DMS114 treated with DMSO at 0.1 percent for 48 hours (cell line): Measurements from ENCODE around the gene MED14.

ENCODE experiments used
- DNase-seq: peaks from one replicate; lab custom pipeline; 2025; ENCODE audit not compliant: unreplicated experiment; lab: John Stamatoyannopoulos, UW

The MED14 gene

DNA sequence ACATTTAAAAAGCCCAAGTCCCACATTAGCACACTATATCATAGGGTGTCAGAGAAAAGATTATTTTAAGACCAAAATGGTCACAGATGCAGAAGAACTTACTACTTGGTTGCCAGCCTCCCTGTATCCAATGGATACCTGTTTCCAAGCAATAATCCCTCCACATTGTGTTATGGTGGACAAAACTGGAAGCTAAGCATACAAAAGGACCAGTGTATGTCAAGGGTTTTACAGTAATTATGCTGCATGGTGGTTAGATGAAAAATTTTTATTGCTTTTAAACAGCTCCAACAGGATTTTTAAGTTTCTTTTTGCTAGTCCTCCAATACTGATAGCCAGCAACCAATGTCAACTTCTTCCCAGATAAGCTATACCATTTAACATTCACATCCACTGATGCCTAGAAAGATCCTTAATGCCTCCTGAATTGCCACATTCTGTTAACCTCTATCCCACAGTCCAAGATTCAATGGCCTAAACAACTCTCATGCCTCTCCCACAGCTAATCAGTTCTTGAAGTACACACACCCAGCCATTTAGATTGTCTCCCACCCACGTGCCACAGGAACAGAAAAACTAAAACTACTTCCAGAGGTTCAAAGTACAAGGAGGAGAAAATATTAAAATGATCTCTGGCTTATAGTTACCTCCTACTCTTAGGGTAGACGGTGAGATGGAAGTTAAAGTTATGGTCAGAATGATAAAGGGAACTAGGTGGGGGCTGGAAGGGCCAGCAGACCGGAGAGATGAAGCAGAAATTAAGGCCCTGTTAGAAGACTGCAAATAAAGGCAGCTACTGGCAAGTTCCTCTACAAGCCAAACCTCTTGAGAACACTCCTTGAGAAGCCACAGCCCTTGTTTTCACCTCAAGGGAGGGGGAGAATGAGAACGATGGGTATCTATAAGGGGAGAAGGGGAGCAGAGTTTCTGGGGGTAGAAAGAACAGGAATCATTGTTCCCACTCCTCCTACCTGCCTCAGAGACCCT lies 5.5 kb downstream of the MED14 start:
- no peak for DNase-seq

DNA sequence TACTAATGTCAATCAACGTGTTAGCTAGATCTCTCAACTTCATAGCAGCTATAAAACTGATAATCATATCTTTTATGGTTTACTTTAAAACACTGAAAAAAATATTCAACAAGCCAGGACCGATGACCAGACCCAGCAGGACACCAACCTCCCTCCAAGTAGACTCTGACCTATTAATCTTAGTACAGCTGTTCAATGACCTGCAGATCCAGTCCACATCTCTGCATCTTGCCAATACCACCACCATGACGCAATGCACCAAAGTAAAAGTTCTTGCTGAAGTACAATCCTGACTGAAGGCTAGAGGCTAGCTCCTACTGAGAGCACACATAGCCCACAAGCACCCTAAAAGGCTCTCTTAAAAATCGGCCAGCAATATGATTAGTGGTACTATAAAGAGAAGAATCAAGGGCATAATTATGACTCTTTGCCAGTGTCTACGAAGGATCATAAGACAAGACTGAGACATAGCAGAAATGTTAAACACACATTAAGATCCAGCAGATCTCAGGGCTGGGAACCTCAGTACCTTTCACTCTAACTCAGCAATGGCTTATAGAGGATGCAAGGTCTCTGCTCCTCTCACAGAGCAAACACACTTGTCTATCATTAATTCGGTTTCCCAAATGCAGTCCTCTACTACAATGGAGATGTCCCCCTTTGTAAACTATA lies 7.6 kb downstream of the MED14 start:
- no peak for DNase-seq

- no peak for DNase-seq
These were observed 8.2 kb downstream of the MED14 start for GRCh38 chrX:40727093-40727492.

- DNase-seq: no peak
These were observed 12.4 kb downstream of the MED14 start for GRCh38 chrX:40722930-40723329.

- DNase-seq: no peak
These were observed 13.7 kb downstream of the MED14 start for GRCh38 chrX:40721489-40722106.

DNA sequence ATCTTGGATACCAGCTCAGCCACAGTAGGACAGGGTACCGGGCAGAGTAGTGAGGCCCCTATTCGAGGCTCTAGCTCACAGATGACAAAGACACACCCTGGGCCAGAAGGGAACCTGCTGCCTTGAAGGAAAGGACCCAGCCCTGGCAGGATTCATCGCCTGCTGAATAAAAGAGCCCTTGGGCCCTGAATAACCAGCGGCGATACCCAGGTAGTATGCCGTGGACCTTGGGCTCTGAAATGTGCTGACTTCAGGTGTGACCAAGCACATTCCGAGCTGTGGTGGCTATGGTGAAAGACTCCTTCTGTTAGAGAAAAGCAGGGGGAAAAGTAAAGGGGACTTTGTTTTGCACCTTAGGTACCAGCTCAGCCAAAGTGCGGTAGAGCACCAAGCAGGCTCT lies 14.6 kb downstream of the MED14 start:
- DNase-seq: no peak

GRCh38 chrX:40720339-40720738 lies 15.0 kb downstream of the MED14 start:
- no peak for DNase-seq

- DNase-seq: no peak
These were observed 15.6 kb downstream of the MED14 start for GRCh38 chrX:40719731-40720130.

DNA sequence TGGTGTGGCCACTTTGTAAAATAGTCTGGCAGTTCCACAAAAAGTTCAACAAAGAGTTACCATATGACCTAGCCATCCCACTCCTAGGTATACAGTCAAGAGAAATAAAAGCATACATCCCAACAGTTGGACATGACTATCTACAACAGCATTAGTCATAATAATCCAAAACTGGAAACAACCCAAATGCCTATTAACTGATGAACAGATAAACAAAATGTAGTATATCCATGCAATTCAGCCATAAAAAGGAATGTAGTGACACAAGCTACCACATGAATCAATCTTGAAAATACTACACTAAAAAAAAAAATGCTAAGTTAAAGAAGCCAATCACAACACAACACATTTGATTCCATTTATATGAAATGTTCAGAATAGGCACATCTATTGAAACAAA lies 16.1 kb downstream of the MED14 start:
- DNase-seq: no peak

- no peak for DNase-seq
These were observed 25.9 kb downstream of the MED14 start for GRCh38 chrX:40709395-40709794.

GRCh38 chrX:40705658-40706312 lies 29.6 kb downstream of the MED14 start:
- DNase-seq: no peak

DNA sequence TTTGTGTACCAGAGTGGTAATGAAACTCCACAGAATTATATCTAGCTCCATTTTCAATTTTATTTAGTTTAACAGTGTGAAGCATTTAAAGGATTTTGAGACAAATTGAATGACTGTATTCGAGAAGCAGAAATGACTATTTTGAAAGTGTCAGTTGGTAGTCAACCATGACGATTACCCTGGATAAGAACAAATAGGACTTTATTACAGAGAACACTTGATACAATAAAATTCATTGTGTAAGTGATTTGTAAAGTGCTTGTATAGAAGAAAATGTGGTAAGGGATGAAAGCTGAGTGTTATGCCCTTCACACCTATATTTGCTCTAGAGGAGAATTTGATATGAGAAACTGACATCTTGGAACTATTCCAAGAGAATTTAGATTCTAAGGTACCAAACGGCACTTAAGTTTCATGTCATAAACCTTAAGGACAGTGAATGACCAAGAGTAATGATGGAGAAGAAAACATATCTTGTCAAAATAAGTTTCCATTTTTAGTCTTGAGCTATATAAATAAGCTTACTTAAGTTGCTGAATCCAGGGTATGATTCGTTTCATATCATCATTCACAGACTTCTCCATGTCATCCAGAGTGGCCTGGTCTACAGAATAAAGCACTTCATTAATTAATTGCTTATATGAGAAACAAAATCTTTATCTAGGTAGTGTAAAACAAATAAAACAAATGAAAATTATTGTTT lies 34.6 kb downstream of the MED14 start:
- DNase-seq: no peak

DNA sequence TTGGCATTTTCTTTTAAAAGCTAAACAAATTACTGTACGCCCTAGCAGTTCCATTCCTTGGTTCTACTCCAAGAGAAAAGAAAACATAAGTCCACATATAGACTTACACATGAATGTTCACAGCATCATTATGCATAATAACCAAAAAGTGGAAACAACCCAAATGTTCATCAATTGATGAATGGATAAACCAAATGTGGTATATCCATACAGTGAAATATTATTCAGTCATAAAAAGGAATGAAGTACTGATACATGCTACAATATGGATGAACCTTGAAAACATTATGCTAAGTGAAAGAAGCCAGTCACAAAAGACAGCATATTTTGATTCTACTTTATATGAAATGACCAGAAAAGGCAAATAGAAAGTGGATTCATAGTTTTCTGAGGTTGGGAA lies 36.5 kb downstream of the MED14 start:
- no peak for DNase-seq

GRCh38 chrX:40694802-40695201 lies 40.5 kb downstream of the MED14 start:
- DNase-seq: no peak

GRCh38 chrX:40688929-40689328 lies 46.4 kb downstream of the MED14 start:
- no peak for DNase-seq

GRCh38 chrX:40687169-40687568 lies 48.2 kb downstream of the MED14 start:
- no peak for DNase-seq

- no peak for DNase-seq
These were observed 49.9 kb downstream of the MED14 start for GRCh38 chrX:40685362-40685918.

DNA sequence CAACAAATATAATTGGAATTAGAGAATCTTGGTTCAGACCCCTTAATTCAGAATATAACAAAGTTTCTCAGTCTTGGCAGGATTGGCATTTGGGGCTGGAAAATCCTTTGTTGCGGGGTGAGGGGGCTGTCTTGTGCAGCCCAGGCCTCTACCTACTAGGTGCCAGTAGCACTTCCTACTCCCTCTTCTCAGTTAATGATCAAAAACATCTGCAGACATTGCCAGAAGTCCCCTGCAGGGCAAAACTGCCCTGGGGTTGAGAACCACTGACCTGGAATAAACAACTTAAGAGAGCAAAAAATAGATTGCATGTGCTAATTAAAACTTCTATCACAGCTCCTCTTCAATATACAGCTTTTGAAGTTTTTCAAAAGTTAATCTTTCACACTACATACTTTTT lies 51.2 kb downstream of the MED14 start:
- DNase-seq: no peak

DNA sequence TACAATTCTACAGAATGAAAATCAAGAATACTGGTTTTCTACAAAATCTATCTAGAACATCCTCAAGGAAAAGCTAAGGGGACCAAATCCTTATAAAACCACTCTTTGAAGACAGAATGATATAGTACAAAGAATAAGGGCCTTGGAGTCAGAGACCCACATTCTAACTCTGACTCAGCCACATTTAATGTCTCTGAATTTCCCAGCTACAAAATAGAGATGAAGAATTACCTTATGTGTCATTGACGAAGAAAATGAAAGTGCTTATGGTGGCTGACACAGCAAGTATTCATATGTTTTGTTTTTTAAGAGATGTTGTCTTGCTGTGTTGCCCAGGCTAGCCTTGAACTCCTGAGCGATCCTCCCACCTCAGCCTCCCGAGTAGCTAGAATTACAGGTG lies 52.1 kb downstream of the MED14 start:
- no peak for DNase-seq

DNA sequence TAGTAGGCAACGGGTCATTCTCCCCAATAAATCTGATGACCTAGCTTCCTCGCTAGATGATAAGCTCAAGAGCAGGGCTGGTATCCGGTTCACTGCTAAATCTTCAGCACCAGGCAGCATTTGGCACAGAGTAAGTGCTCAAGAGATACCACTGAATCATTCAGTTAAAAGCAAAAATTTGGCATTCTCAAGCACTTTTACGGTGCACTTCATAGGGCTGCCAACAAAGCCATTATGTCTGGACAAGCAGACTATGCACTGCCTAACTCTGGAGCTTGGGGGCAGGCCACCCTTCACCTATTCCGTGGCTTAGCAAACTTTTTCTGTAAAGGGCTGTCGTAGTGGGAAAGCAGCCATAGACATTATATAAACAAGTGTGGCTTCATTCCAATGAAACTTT lies 64.2 kb downstream of the MED14 start:
- DNase-seq: no peak
